ENCODE measurements around the gene SULT1C3. TPM values are rescaled to one million over a fixed set of nuclear protein-coding genes. Genes with fewer than 3 reads are reported as not detected.
A peak's percentile ranks its signal among the peaks of the same experiment; 100 is the strongest.

The SULT1C3 gene
- polyA plus RNA-seq, 2 of the 4 experiments (the other 2 are of a cell fraction): not detected

DNA sequence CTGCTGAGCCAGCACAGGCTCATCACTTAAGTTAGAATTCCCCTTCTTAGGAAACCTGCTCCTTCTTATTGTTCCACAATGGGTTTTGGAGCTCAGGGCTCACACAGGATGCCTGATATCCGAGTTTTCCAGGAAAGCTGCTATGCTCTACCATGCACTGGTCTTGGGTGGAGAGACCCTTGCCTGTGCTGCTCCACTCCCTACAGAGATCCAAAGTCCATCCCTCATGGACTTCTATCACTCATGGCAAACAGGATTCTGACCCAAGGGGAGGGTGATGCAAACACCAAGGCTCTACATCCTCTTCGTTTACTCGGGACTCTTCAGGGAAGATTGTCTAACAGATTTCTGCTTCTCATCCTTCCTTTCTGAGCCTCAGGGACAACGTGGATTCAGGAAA is 54.1 kb downstream of the SULT1C3 start (continued):
- TF ChIP-seq, protein P1, sequence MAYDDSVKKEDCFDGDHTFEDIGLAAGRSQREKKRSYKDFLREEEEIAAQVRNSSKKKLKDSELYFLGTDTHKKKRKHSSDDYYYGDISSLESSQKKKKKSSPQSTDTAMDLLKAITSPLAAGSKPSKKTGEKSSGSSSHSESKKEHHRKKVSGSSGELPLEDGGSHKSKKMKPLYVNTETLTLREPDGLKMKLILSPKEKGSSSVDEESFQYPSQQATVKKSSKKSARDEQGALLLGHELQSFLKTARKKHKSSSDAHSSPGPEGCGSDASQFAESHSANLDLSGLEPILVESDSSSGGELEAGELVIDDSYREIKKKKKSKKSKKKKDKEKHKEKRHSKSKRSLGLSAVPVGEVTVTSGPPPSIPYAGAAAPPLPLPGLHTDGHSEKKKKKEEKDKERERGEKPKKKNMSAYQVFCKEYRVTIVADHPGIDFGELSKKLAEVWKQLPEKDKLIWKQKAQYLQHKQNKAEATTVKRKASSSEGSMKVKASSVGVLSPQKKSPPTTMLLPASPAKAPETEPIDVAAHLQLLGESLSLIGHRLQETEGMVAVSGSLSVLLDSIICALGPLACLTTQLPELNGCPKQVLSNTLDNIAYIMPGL (CRISPR knock-in tag; IDR thresholded peaks at IDR 0.05; ENCODE audit: borderline replicate concordance): no peak
- TF ChIP-seq TFCP2L1 (CRISPR knock-in tag; IDR thresholded peaks at IDR 0.05): no peak

DNA sequence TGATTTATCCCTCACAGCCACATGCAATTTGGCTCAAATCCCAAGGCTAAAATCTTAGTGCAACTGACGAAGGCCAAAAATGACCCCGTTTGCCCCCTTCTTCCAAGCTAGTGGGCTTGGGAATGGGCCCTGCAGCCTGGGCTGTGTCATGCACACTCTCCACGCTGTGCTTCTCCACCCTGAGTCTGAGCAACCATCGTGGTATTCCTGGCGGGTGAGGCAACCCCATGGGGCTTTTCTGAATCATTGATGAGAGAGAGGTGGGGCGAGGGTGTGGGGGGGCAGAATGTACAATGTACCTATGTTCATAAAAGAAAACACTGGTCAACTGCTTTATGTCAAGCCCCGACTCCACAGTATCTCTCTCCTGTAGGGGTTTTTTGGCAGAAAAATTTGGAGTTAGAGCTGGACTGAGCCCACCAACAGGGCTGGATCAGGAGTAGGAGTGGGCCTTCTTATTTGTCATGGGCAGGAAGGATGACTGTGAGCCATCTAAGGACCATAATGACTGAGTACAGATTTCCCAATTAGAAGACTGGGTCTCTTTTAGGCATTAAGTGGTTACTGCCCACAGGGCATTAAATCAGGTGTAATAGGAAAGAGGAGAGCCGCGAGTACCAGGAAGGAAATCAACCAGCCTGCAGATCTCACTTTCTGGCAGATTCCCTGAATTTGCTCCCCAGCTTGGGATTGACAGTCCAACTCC is 57.8 kb downstream of the SULT1C3 start:
- no peaks in the 10 kb centered on the region for H3K9me3 ChIP-seq
- peak overlapping the region; percentile 15; the same call in 2 of the 3 replicates for H3K4me2 ChIP-seq
- ATAC-seq (peak; percentile 74 to 85; a peak in 5 of 6 replicates), FAIRE-seq (no peak), DNase-seq (ENCODE audit: low read depth in 1 of 2, low spot score in 1 of 2) (peak; percentile 13 to 28)
- H3K4me1 ChIP-seq: peaks cover 9% of the 10 kb centered on the region
- CTCF ChIA-PET: interaction anchor here (1.3 to 1.8 kb wide), 2 partner anchors 36 to 286 kb away, joined by 4 to 6 read pairs; no protein-coding TSS in a partner anchor
- POLR2A ChIA-PET: no interaction called here
- no peak overlapping the region for H3K4me3 ChIP-seq
- H3K27ac ChIP-seq: peak overlapping the region; percentile 39 to 67; a peak in 3 of 6 replicates
- TF ChIP-seq CHD4 (IDR thresholded peaks at IDR 0.05; ENCODE audit: borderline replicate concordance): no peak
- no peak for TF ChIP-seq NR3C1 (IDR thresholded peaks at IDR 0.05)
- no peak for TF ChIP-seq EP300 (IDR thresholded peaks at IDR 0.05)
- TF ChIP-seq MAZ (IDR thresholded peaks at IDR 0.05; ENCODE audit: borderline replicate concordance, low read depth, low read length): no peak
- TF ChIP-seq, protein P2, sequence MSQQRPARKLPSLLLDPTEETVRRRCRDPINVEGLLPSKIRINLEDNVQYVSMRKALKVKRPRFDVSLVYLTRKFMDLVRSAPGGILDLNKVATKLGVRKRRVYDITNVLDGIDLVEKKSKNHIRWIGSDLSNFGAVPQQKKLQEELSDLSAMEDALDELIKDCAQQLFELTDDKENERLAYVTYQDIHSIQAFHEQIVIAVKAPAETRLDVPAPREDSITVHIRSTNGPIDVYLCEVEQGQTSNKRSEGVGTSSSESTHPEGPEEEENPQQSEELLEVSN (IDR thresholded peaks at IDR 0.05; ENCODE audit: borderline replicate concordance, low read depth): no peak
- no peak for TF ChIP-seq FOSL2 (IDR thresholded peaks at IDR 0.05)
- peak; percentile 31; the same call in 1 of the 2 replicates for TF ChIP-seq FOSL2 (CRISPR knock-in tag; IDR thresholded peaks at IDR 0.05)
- 51% methylated on average over 9 of the region's 9 CpGs for WGBS (ENCODE audit: missing lambda C conversion rate)

DNA sequence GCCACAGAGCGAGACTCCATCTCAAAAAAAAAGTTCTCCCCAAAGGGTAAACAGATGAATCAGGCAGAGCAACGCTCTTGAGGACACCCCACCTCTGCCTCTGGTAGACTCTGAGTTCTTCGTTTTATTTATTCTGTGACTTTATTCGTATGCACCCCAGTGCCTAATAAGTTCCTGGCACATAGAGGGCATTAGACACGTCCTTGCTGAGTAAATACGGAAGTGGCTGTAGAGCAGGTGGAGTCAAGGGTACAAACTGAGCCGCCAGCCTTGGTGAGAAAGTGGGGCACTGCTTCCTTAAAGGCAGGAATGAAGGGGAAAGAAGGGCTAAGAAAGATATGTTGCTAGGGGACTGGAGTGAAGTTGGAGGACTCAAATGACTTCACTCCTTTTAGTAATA is 61.8 kb downstream of the SULT1C3 start:
- ChIA-PET POLR2A (no interaction called here), CTCF (no interaction called here)
- no peak overlapping the region for H3K4me2 ChIP-seq
- H3K4me1 ChIP-seq: peaks cover 9% of the 10 kb centered on the region
- no peaks in the 10 kb centered on the region for H3K9me3 ChIP-seq
- 71% methylated on average over 7 of the region's 7 CpGs for WGBS (ENCODE audit: missing lambda C conversion rate)
- no peak overlapping the region for H3K27ac ChIP-seq
- no peak for TF ChIP-seq CHD4 (IDR thresholded peaks at IDR 0.05; ENCODE audit: borderline replicate concordance)
- TF ChIP-seq, protein P3, sequence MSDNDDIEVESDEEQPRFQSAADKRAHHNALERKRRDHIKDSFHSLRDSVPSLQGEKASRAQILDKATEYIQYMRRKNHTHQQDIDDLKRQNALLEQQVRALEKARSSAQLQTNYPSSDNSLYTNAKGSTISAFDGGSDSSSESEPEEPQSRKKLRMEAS (IDR thresholded peaks at IDR 0.05): no peak
- TF ChIP-seq, protein P1 (CRISPR knock-in tag; IDR thresholded peaks at IDR 0.05; ENCODE audit: borderline replicate concordance): no peak
- TF ChIP-seq MYC (IDR thresholded peaks at IDR 0.05; ENCODE audit: borderline replicate concordance, low read length): no peak
- TF ChIP-seq KDM1A (IDR thresholded peaks at IDR 0.05; ENCODE audit: low read depth): no peak
- TF ChIP-seq SMC3 (IDR thresholded peaks at IDR 0.05): no peak
- no peak for TF ChIP-seq BHLHE40 (IDR thresholded peaks at IDR 0.05; ENCODE audit: low read depth, low read length)
- TF ChIP-seq CBX2 (IDR thresholded peaks at IDR 0.05; ENCODE audit: borderline replicate concordance, low read depth): no peak
- no peak for TF ChIP-seq EP300 (IDR thresholded peaks at IDR 0.05)
- no peak for TF ChIP-seq FOXS1 (CRISPR knock-in tag; IDR thresholded peaks at IDR 0.05)
- no peak for TF ChIP-seq RAD21 (conservative IDR thresholded peaks at IDR 0.05 in 1 of 2, IDR thresholded peaks at IDR 0.05 in 1 of 2)
- TF ChIP-seq ZNF302 (CRISPR knock-in tag; IDR thresholded peaks at IDR 0.05): no peak
- no peak for TF ChIP-seq CBX8 (IDR thresholded peaks at IDR 0.05)
- TF ChIP-seq HOXB13 (CRISPR knock-in tag; IDR thresholded peaks at IDR 0.05; ENCODE audit: low read depth): no peak
- TF ChIP-seq, protein P4, sequence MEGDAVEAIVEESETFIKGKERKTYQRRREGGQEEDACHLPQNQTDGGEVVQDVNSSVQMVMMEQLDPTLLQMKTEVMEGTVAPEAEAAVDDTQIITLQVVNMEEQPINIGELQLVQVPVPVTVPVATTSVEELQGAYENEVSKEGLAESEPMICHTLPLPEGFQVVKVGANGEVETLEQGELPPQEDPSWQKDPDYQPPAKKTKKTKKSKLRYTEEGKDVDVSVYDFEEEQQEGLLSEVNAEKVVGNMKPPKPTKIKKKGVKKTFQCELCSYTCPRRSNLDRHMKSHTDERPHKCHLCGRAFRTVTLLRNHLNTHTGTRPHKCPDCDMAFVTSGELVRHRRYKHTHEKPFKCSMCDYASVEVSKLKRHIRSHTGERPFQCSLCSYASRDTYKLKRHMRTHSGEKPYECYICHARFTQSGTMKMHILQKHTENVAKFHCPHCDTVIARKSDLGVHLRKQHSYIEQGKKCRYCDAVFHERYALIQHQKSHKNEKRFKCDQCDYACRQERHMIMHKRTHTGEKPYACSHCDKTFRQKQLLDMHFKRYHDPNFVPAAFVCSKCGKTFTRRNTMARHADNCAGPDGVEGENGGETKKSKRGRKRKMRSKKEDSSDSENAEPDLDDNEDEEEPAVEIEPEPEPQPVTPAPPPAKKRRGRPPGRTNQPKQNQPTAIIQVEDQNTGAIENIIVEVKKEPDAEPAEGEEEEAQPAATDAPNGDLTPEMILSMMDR (IDR thresholded peaks at IDR 0.05): no peak
- no peak for TF ChIP-seq ZSCAN20 (CRISPR knock-in tag; IDR thresholded peaks at IDR 0.05)
- no peak overlapping the region for H3K4me3 ChIP-seq
- DNase-seq (ENCODE audit: low read depth in 1 of 2, low spot score in 1 of 2) (no peak), ATAC-seq (no peak), FAIRE-seq (no peak)

Data from A549 (cell line).